Measurements from ENCODE around the gene DMKN.

The DMKN gene

DNA sequence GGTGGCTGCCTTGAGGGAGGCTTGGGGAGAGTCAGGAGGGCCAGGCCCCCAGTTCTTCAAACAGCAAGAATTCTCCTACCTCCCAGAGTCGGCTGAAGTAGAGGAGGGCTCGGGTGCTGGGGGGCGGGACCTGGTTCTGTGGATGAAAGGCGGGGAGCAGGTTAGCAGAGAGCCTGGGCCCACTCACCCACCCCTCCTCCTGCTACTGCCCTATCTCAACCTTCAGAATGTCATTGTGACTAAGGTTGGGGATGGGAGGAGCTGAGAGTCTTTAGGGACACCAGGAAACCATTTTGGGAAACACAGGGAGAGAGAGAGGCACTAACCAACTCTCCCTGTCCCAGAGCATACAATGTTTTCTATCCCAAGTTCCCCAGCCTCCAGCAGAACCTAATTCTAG is 10.7 kb downstream of the DMKN start:
- H3K36me3 Mint-ChIP-seq (ENCODE audit: low read depth): peaks cover 5% of the 10 kb centered on the region
- H3K27ac Mint-ChIP-seq: no peak overlapping the region
- H3K4me1 Mint-ChIP-seq: peaks cover 51% of the 10 kb centered on the region
- no peaks in the 10 kb centered on the region for H3K9me3 Mint-ChIP-seq
- H3K4me3 Mint-ChIP-seq: no peak overlapping the region
- no peak for DNase-seq
- H3K27me3 Mint-ChIP-seq (ENCODE audit: low read depth, poor library complexity): peaks cover 15% of the 10 kb centered on the region
- TF ChIP-seq, protein P1, sequence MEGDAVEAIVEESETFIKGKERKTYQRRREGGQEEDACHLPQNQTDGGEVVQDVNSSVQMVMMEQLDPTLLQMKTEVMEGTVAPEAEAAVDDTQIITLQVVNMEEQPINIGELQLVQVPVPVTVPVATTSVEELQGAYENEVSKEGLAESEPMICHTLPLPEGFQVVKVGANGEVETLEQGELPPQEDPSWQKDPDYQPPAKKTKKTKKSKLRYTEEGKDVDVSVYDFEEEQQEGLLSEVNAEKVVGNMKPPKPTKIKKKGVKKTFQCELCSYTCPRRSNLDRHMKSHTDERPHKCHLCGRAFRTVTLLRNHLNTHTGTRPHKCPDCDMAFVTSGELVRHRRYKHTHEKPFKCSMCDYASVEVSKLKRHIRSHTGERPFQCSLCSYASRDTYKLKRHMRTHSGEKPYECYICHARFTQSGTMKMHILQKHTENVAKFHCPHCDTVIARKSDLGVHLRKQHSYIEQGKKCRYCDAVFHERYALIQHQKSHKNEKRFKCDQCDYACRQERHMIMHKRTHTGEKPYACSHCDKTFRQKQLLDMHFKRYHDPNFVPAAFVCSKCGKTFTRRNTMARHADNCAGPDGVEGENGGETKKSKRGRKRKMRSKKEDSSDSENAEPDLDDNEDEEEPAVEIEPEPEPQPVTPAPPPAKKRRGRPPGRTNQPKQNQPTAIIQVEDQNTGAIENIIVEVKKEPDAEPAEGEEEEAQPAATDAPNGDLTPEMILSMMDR (IDR thresholded peaks at IDR 0.05): no peak

DNA sequence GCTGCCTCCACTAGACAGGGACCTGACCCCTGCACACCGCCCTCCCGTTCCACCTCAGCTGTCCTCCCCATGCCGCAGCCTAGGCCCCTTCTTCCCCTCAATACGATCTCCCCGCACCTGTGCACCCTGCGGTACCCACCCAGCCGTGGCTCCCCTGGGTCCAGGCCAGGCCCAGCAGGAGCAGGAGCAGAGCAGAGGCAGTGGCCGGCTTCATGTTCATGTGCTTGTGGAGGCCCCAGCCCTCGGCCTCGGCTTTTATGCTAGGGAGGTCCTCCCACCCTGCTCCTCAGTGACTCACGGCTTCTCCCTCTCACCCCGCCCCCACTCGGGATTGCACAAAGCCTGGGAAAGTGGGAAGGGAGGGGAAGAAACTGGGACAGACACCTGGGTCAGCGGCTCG is 11.8 kb downstream of the DMKN start:
- H3K36me3 Mint-ChIP-seq (ENCODE audit: low read depth): peaks cover 5% of the 10 kb centered on the region

DNA sequence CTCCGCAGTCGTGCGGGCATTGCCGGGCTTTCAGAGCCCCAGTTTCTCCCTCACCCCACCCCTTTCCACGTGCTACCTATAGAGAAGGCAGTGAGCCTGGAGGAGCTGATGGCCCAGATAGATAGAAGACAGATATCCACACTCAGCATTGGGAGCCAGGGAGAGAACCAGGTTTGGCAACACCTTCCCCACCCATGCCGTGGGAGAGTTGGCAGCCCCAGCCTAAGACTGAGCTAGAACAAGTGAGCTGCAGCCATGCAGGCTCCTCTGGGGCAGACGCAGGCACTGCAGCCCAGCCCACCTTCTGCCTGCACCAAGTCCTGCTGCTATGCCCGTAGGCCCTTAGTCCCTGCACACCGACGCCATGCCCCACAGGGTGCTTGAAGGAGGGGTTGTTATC is 12.8 kb downstream of the DMKN start:
- Mint-ChIP-seq H3K36me3 (ENCODE audit: low read depth) (peaks cover 5% of the 10 kb centered on the region), H3K27ac (peak overlapping the region; percentile 83), H3K27me3 (ENCODE audit: low read depth, poor library complexity) (peaks cover 12% of the 10 kb centered on the region), H3K4me1 (peaks cover 33% of the 10 kb centered on the region), H3K9me3 (no peaks in the 10 kb centered on the region), H3K4me3 (no peak overlapping the region)
- TF ChIP-seq, protein P1 (IDR thresholded peaks at IDR 0.05): no peak
- no peak for DNase-seq

More for the DNA sequence above, 11.8 kb downstream of the DMKN start:
- Mint-ChIP-seq H3K27ac (peak overlapping the region; percentile 28), H3K4me1 (peaks cover 42% of the 10 kb centered on the region), H3K27me3 (ENCODE audit: low read depth, poor library complexity) (peaks cover 9% of the 10 kb centered on the region), H3K9me3 (no peaks in the 10 kb centered on the region), H3K4me3 (no peak overlapping the region)
- TF ChIP-seq, protein P1 (IDR thresholded peaks at IDR 0.05): no peak
- DNase-seq: no peak

DNA sequence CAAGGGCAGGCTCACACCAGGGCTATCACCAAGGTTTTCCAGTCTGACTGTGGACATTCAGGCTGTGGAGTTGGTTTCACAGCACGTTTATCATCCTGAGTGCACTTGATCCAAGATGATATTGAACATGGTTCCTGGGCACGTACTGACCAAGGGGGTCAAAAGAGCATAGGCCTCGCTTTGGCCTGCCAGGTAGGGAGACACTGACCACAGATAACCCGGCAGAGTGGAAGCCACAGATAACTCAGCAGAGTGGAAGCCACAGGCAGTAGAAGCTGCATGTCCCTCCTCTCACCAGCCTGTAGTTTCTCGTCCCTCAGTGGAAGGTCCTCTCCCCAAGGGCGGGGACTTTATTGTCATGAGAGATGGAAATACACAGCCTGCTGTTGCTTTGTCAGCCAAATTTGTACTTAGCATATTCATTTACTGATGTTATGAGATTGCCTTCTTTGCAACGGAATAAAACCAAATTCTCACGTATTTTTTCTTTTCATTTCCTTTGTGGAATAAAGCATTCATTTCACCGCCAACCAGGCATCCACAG is 14.4 kb downstream of the DMKN start:
- H3K4me3 Mint-ChIP-seq: no peak overlapping the region
- H3K27ac Mint-ChIP-seq: no peak overlapping the region
- DNase-seq: no peak
- H3K4me1 Mint-ChIP-seq: peaks cover 31% of the 10 kb centered on the region
- H3K36me3 Mint-ChIP-seq (ENCODE audit: low read depth): peaks cover 5% of the 10 kb centered on the region
- TF ChIP-seq, protein P1 (IDR thresholded peaks at IDR 0.05): no peak
- no peaks in the 10 kb centered on the region for H3K9me3 Mint-ChIP-seq
- H3K27me3 Mint-ChIP-seq (ENCODE audit: low read depth, poor library complexity): peaks cover 5% of the 10 kb centered on the region

DNA sequence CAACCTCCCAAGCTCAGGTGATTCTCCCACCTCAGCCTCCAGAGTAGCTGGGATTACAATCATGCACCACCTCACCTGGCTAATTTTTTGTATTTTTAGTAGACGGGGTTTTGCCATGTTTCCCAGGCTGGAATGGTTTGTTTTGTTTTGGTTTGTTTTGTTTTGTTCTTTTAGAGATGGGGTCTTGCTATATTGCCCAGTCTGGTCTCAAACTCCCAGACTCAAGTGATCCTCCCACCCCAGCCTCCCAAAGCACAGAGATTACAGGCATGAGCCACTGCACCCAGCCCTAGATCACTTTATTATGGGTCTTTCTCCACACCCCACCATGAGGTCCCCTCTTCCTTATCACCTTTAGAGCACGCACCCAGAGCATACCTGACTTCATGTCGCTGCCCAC is 15.2 kb downstream of the DMKN start:
- peaks cover 31% of the 10 kb centered on the region for H3K4me1 Mint-ChIP-seq
- no peak for DNase-seq
- TF ChIP-seq, protein P1 (IDR thresholded peaks at IDR 0.05): no peak
- no peaks in the 10 kb centered on the region for H3K9me3 Mint-ChIP-seq
- no peak overlapping the region for H3K4me3 Mint-ChIP-seq
- H3K36me3 Mint-ChIP-seq (ENCODE audit: low read depth): peaks cover 5% of the 10 kb centered on the region
- H3K27ac Mint-ChIP-seq: peak overlapping the region; percentile 51
- H3K27me3 Mint-ChIP-seq (ENCODE audit: low read depth, poor library complexity): peaks cover 10% of the 10 kb centered on the region

DNA sequence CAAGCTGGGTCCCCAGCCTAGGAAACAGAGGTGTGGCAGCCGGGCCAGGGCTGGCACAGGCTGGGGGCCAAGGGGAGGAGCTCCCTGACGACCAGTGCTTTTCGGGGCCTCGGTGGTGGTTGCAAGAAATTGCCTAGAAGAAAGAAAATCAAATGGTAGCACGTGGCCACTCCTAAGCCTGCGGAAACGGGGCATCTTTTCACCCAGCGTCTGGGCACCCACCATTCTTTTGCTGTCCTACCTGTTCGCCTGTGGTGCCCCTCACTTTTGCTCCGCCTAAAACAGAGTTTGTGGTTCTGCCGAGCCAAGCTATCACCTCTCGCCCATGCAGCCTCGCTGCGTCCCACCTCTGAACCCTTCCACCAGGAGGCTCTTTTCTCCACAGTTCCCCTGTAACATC is 16.0 kb downstream of the DMKN start:
- DNase-seq: no peak
- H3K27me3 Mint-ChIP-seq (ENCODE audit: low read depth, poor library complexity): peaks cover 18% of the 10 kb centered on the region
- H3K9me3 Mint-ChIP-seq: no peaks in the 10 kb centered on the region
- TF ChIP-seq, protein P1 (IDR thresholded peaks at IDR 0.05): no peak
- peaks cover 24% of the 10 kb centered on the region for H3K4me1 Mint-ChIP-seq
- no peak overlapping the region for H3K27ac Mint-ChIP-seq
- no peak overlapping the region for H3K4me3 Mint-ChIP-seq
- peaks cover 5% of the 10 kb centered on the region for H3K36me3 Mint-ChIP-seq (ENCODE audit: low read depth)
